ENCODE measurements around the gene CNIH4. TPM values are rescaled to one million over a fixed set of nuclear protein-coding genes. Genes with fewer than 3 reads are reported as not detected.

The CNIH4 gene
- total and polyA plus RNA-seq, 2 of the 4 experiments (the other 2 are of a cell fraction): 29.7 to 73.1 TPM

GRCh38 chr1:224375059-224375458 is 18.4 kb downstream of the CNIH4 start:
- Histone ChIP-seq H2AK5ac (ENCODE audit: low read depth, low read length) (no peak overlapping the region), H4K8ac (ENCODE audit: low read depth in 2 of 2, low read length in 2 of 2) (no peak overlapping the region), H3K23ac (ENCODE audit: low read depth, low read length) (no peak overlapping the region), H2BK20ac (ENCODE audit: low read depth, low read length) (no peak overlapping the region), H3K9me3 (ENCODE audit: control insufficient read depth, insufficient read depth, low read length) (no peaks in the 10 kb centered on the region), H2AFZ (replicated peaks; ENCODE audit: low read length, poor library complexity) (no peak overlapping the region), H3K27ac (ENCODE audit: insufficient read depth, low read length) (no peak overlapping the region), H3K4me3 (ENCODE audit: insufficient read depth, low read depth, low read length) (no peak overlapping the region), H2BK120ac (ENCODE audit: low read depth, low read length) (no peak overlapping the region), H3K27me3 (ENCODE audit: control insufficient read depth, insufficient read depth, low read length) (no peaks in the 10 kb centered on the region), H3K9me1 (ENCODE audit: insufficient read depth, low read length) (peaks cover 9% of the 10 kb centered on the region), H3K4ac (ENCODE audit: low read depth, low read length) (no peak overlapping the region), H4K5ac (ENCODE audit: low read depth, low read length) (no peak overlapping the region), H3K9ac (ENCODE audit: low read depth, low read length) (no peak overlapping the region), H3K36me3 (ENCODE audit: control insufficient read depth, insufficient read depth, low read length) (peaks cover 42% of the 10 kb centered on the region), H3K14ac (replicated peaks; ENCODE audit: low read depth, low read length) (no peak overlapping the region), H2BK5ac (ENCODE audit: low read depth, low read length, poor library complexity, severe bottlenecking) (no peak overlapping the region), H4K20me1 (ENCODE audit: insufficient read depth, low read length) (peaks cover 33% of the 10 kb centered on the region), H3K4me2 (ENCODE audit: low read depth, low read length) (no peak overlapping the region), H2BK15ac (ENCODE audit: low read depth, low read length) (no peak overlapping the region), H3K18ac (ENCODE audit: low read depth, low read length) (no peak overlapping the region), H3K4me1 (ENCODE audit: control insufficient read depth, insufficient read depth, low read length) (peaks cover 9% of the 10 kb centered on the region), H3K56ac (ENCODE audit: extremely low read depth, insufficient read depth, low read length) (no peak overlapping the region), H2AK9ac (replicated peaks; ENCODE audit: low read depth, low read length, poor library complexity) (no peak overlapping the region), H3K79me1 (ENCODE audit: low read depth in 1 of 2, low read length in 2 of 2) (peaks cover 9 to 22% of the 10 kb centered on the region in 2 experiments; a peak in 3 of 4 replicates), H4K91ac (ENCODE audit: insufficient read depth, low read depth, low read length) (no peak overlapping the region)
- in situ Hi-C loops (cut with MboI; ENCODE audit: low sequenced_read_pairs) (no loop called here), intact Hi-C loops (cut with micrococcal nuclease) (no loop called here), dilution Hi-C loops (cut with HindIII; ENCODE audit: low sequenced_read_pairs, unreplicated experiment) (no loop called here)
- DNase-seq (no peak), ATAC-seq (ENCODE audit: low read depth) (no peak)
- no TSS peak for BruUV-seq (replicated peaks)
- 94% methylated on average over 2 of the region's 3 CpGs; no CpG with 5 or more reads in 1 of the 2 experiments for WGBS, 2 experiments (ENCODE audit: extremely low coverage in 2 of 2, insufficient read length in 1 of 2)
- POLR2A ChIA-PET (ENCODE audit: unreplicated experiment): no interaction called here
- CTCF ChIA-PET: interaction anchor here (0.6 to 1.4 kb wide), 2 partner anchors 9 to 17 kb away, joined by 3 to 4 read pairs; no protein-coding TSS in a partner anchor
- TF ChIP-seq MXI1 (IDR thresholded peaks at IDR 0.05; ENCODE audit: borderline replicate concordance, low read depth, low read length) (no peak), RFX5 (IDR thresholded peaks at IDR 0.05; ENCODE audit: low read depth, low read length) (no peak), ELK1 (IDR thresholded peaks at IDR 0.05; ENCODE audit: borderline replicate concordance, low read depth, low read length) (no peak), CEBPB (IDR thresholded peaks at IDR 0.05; ENCODE audit: low read depth, low read length) (no peak)
